Diencephalon (tissue), 1 donor: ENCODE measurements around the gene ZNF830. TPM values are rescaled to one million over a fixed set of nuclear protein-coding genes. Genes with fewer than 3 reads are reported as not detected.

ENCODE experiments used
- total RNA-seq: library from RNA; depleted of rRNA; stranded (reverse); fragments of >200 nt; gene quantifications from one replicate; pipeline ENCODE4 v1.2.3, GENCODE V29; 2014

ZNF830 gene
- 18.2 TPM for total RNA-seq

GRCh38 chr17:34961093-34961911, at the start of gene ZNF830, which contains the start of gene CCT6B:
TSS of gene ZNF830 (plus strand) at chr17:34961540. CDS start at chr17:34961567, 27 bp downstream.
TSS of gene CCT6B (minus strand) at chr17:34961460. CDS start at chr17:34961393, 67 bp downstream.

GRCh38 chr17:34980353-34980680, 19.0 kb downstream of the ZNF830 start, which contains the start of gene LIG3:
TSS of gene LIG3 (plus strand) at chr17:34980512. CDS start at chr17:34983006, 2,494 bp downstream.

Other genes with a start within 250 kb of the ZNF830 start
- gene CCT6B, start 80 bp upstream of the ZNF830 start, total RNA-seq: 3.9 TPM
- gene LIG3, start 19.0 kb downstream of the ZNF830 start, total RNA-seq: 30.9 TPM
- gene RFFL, start 102.2 kb downstream of the ZNF830 start, total RNA-seq: 8.8 TPM
- gene RAD51D, start 158.3 kb downstream of the ZNF830 start, total RNA-seq: 10.8 TPM
- not detected for gene FNDC8, start 160.1 kb downstream of the ZNF830 start, total RNA-seq
- 20.5 TPM for gene NLE1, start 180.8 kb downstream of the ZNF830 start, total RNA-seq
- gene UNC45B, start 186.3 kb downstream of the ZNF830 start, total RNA-seq: not detected
- not detected for gene SLC35G3, start 232.9 kb downstream of the ZNF830 start, total RNA-seq